Measurements from ENCODE around the gene POLD1.

DNA sequence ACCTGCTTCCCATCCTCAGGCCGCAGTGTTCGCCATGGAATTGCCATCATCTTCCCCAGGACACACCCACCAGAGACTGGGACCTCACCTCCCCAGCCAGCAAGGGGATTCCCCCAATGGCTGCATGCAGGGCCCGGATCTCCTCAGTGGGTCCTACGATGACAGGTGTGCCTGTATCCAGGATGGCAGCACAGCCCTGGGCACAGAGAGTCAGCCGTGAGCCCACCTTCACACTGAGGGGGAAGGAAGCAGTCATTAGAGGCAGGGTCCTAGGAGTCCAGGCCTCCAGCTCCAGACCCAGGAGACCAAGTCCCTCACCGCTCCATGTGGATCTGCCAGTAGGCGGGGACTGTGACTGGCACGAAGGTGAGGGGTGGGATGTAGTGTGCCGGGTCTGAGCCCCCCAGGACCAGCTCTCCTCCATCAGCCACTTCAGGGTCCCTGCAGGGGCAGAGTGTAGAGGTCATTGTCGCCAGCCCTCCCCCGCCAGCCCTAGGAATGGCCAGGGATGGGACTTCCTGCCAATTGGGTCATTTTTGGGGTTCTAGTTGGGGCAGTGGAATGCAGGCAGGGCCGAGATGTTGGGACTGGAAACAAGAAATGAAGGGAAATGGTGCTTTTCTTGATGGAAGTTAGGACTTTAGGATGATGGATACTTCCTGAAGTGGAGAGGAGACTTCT, 49.3 kb upstream of the POLD1 start:
- TF ChIP-seq CTCF (IDR thresholded peaks at IDR 0.05; ENCODE audit: insufficient read depth, low read depth, low read length) (no peak), EZH2 (IDR thresholded peaks at IDR 0.05; ENCODE audit: insufficient read depth, low read length) (no peak)

Data from astrocyte (in vitro differentiated cells and primary cell).